Measurements from ENCODE around the gene BPIFB1.

- TF ChIP-seq CTCF (IDR thresholded peaks at IDR 0.05) (no peak), POLR2A (IDR thresholded peaks at IDR 0.05) (no peak)
These were observed 18.3 kb downstream of the BPIFB1 start for GRCh38 chr20:33301192-33301930.

Measured in thyroid gland (tissue), 4 donors.